BJ (cell line): Measurements from ENCODE around the gene AAMP. TPM values are rescaled to one million over a fixed set of nuclear protein-coding genes. Genes with fewer than 3 reads are reported as not detected.

Experiments
- CTCF ChIA-PET: fragments of 350-600 bp; formaldehyde crosslinking; extraction: SDS; loops from one replicate; lab custom pipeline; 2021; ENCODE audit warnings: antibody characterized with exemption, inconsistent platforms; lab: Yijun Ruan, JAX
- POLR2A ChIA-PET: fragments of 300-600 bp; sonication (Branson Sonifier 250); formaldehyde crosslinking; extraction: SDS; loops from one replicate; lab custom pipeline; 2021; ENCODE audit warnings: antibody characterized with exemption; lab: Charles Lee
- DNase-seq: peaks from one replicate; pipeline ENCODE4 v3.0.0-alpha.2; 2011; ENCODE audit warnings: low read depth
- H3K27me3 ChIP-seq: 2 replicates; pipeline ENCODE4 v1.6.0; 2011; ENCODE audit warnings: low read length; ENCODE audit not compliant: control insufficient read depth, insufficient read depth
- H3K36me3 ChIP-seq: 2 replicates; pipeline ENCODE4 v1.5.1; 2011; ENCODE audit warnings: low read length; ENCODE audit not compliant: control insufficient read depth, insufficient read depth
- H3K4me3 ChIP-seq: 2 replicates; pipeline ENCODE4 v1.5.1; 2011; ENCODE audit warnings: low read depth, mild to moderate bottlenecking, control low read depth, low read length
- polyA plus RNA-seq: library from polyadenylated mRNA; depleted of rRNA; stranded (reverse); fragments of >200 nt; gene quantifications from 2 replicates; pipeline ENCODE4 v1.2.3, GENCODE V29; 2011
- TF ChIP-seq, protein P1 (sequence below): IDR thresholded peaks from 2 replicates; pipeline ENCODE4 v1.5.1; 2011; ENCODE audit warnings: low read depth, mild to moderate bottlenecking, control low read depth, inconsistent platforms, low read length, moderate library complexity; ENCODE audit not compliant: insufficient read depth

The AAMP gene
- polyA plus RNA-seq, 1 experiment: 84.9 TPM

DNA sequence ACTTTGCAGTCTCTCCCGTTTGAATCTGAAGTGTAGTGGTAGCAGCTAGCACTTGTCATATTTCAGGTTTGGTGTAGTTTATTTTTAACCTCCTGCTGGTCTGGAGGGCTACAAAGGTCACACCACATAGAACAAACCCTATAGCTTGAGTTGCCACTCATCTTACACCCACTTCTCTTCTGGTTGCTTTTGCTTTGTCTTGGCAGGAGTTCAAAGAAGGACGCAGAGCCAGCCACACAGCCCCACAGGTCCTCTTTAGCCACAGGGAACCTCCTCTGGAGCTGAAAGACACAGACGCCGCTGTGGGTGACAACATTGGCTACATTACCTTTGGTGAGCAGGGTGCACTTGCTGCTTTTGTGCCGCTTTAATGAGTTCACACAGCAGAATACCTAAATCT is 24.7 kb downstream of the AAMP start:
- Histone ChIP-seq H3K27me3 (no peaks in the 10 kb centered on the region), H3K36me3 (peaks cover 47% of the 10 kb centered on the region), H3K4me3 (no peak overlapping the region)
- TF ChIP-seq, protein P1, sequence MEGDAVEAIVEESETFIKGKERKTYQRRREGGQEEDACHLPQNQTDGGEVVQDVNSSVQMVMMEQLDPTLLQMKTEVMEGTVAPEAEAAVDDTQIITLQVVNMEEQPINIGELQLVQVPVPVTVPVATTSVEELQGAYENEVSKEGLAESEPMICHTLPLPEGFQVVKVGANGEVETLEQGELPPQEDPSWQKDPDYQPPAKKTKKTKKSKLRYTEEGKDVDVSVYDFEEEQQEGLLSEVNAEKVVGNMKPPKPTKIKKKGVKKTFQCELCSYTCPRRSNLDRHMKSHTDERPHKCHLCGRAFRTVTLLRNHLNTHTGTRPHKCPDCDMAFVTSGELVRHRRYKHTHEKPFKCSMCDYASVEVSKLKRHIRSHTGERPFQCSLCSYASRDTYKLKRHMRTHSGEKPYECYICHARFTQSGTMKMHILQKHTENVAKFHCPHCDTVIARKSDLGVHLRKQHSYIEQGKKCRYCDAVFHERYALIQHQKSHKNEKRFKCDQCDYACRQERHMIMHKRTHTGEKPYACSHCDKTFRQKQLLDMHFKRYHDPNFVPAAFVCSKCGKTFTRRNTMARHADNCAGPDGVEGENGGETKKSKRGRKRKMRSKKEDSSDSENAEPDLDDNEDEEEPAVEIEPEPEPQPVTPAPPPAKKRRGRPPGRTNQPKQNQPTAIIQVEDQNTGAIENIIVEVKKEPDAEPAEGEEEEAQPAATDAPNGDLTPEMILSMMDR: no peak
- CTCF ChIA-PET: no interaction called here
- DNase-seq: no peak
- POLR2A ChIA-PET: no interaction called here

DNA sequence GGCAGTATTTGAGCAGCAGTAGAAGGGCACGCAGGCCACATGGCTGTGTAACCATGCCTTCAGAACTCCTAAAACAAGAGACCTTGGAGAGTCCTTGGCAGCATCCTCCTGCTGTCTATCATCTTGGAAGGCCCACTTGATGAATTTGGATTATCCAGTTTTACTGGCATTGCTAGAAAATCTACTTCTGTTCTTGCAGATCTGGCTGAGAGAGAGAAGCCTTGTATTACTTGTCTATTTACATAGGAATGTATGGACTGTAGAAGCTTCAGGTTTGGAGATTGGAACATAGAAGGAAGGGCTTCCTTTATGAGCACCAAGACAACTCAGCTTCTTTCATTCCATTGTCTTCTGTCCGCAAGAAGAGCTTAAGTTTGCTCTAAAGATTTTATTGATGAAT is 25.3 kb downstream of the AAMP start:
- Histone ChIP-seq H3K27me3 (no peaks in the 10 kb centered on the region), H3K36me3 (peaks cover 44% of the 10 kb centered on the region), H3K4me3 (no peak overlapping the region)
- CTCF ChIA-PET: interaction anchor here (2.1 kb wide), 1 partner anchor 13 kb away, joined by 7 read pairs; no protein-coding TSS in a partner anchor
- POLR2A ChIA-PET: no interaction called here
- DNase-seq: no peak
- TF ChIP-seq, protein P1: no peak

DNA sequence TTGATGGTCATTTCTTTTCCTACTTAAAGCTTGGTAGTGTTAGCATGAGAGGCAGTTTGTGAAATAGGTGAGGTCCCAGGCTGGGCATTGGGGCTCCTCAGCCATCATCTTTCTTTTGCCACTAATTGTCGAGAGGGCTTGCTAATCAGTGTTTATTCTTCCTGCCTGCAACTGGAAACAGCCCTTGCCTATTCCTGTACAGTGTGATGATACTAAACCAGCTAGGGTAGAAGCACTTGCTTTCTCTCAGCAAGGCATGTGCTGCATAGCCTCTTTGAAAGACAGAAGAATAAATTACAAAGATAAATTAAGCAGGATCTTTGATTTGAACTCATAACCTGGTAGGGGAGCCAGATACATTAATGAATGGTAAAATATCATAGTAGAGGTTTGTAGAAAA is 25.7 kb downstream of the AAMP start:
- ChIA-PET POLR2A (no interaction called here), CTCF (interaction anchor here (2.1 kb wide), 1 partner anchor 13 kb away, joined by 7 read pairs; no protein-coding TSS in a partner anchor)
- no peak for DNase-seq
- peaks cover 40% of the 10 kb centered on the region for H3K36me3 ChIP-seq
- TF ChIP-seq, protein P1: no peak
- no peaks in the 10 kb centered on the region for H3K27me3 ChIP-seq
- no peak overlapping the region for H3K4me3 ChIP-seq

DNA sequence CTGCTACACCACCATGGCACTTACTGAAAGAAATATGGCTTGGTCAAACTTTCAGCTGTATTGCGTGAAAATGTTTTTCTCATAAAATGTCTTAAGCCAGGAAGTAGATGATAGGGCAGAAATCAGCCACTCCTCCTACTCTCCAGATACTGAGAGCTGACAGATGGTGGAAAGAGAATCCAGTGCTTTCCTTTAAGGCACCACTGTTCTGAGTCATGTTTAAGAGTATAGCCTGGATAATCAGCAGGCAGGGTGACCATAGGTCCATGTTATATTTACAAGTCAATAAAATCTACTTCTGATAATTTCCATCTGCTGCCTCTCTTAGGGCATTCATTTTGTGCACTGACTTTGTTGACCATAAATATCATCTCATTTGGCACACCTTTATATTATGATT is 31.1 kb downstream of the AAMP start:
- Histone ChIP-seq H3K27me3 (no peaks in the 10 kb centered on the region), H3K36me3 (peaks cover 23% of the 10 kb centered on the region), H3K4me3 (no peak overlapping the region)
- CTCF ChIA-PET: no interaction called here
- no peak for DNase-seq
- TF ChIP-seq, protein P1: no peak
- POLR2A ChIA-PET: no interaction called here

DNA sequence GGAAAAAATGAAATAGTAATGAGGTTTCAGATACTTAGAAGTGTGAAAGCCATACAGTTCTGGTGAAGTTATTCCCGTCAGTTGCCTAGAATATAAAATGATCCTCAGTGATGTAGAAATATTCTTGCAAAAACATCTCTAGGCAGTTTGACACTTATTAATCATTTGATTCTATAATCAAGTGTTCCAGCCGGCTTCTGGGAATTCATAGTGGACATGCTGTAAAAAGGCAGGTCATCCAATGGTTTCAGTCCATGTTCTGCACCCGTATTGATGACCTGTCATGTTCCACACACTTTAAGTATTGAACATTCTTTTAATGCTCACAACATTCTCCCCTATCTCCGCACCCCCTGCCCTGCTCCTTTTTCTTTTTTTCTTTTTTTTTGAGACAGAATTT is 33.1 kb downstream of the AAMP start:
- DNase-seq: no peak
- Histone ChIP-seq H3K27me3 (no peaks in the 10 kb centered on the region), H3K36me3 (peaks cover 23% of the 10 kb centered on the region), H3K4me3 (no peak overlapping the region)
- TF ChIP-seq, protein P1: no peak
- CTCF ChIA-PET: no interaction called here
- POLR2A ChIA-PET: no interaction called here
